Astrocyte of the spinal cord (primary cell): ENCODE results near the gene VPS25.
"Not testable (repeated sequence)": the region's sequence is repeated elsewhere in the genome, so short reads cannot be mapped to it uniquely, and the experiment has no call there.

Experiments
- DNase-seq: peaks from one replicate; pipeline ENCODE4 v3.0.0; 2011; ENCODE audit warnings: low read depth, low spot score
- H3K4me3 ChIP-seq: 2 replicates; pipeline ENCODE4 v1.5.1; 2011; ENCODE audit warnings: low read depth, mild to moderate bottlenecking, low read length, moderate library complexity
- CTCF ChIP-seq: IDR thresholded peaks from 2 replicates; pipeline ENCODE4 v1.5.1; 2012; ENCODE audit warnings: low read depth, mild to moderate bottlenecking, low read length, inconsistent platforms
- in situ Hi-C: cut with HindIII; loops from 2 replicates; pipeline ENCODE4 v1.10.0; 2017; ENCODE audit warnings: low sequenced_read_pairs

The VPS25 gene

DNA sequence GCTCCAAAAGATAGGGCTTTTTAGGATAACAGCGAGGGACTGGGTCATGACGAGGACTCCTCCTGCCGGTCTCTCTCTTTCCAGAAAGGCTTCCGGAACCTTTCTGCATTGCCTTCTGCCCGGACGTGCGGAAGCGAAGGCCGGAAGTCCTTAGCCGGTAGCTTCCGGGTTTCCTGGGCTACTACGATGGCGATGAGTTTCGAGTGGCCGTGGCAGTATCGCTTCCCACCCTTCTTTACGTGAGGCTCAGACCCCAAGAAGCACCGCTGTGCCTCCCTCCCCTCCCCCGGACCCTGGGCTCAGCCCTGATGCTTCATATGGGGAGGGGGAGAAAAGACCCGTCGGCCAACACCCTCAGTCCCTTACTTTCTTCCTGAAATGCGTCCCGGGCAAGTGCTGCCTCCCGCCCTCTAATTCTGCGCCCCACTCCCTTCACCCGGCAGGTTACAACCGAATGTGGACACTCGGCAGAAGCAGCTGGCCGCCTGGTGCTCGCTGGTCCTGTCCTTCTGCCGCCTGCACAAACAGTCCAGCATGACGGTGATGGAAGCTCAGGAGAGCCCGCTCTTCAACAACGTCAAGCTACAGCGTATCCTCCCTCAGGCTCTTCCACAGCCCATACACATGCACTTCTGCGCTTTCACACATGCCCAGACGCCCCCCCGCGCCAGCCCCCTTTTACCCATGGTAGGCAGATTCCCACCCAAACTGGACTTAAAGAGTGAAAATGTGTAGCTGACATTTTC, at the start of gene VPS25:
Gene VPS25 (plus strand): TSS at position 160 of the 746 bp plus-strand sequence. CDS start 27 bp downstream, at position 187.
- peak within 1 kb of the TSS; percentile 83 for H3K4me3 ChIP-seq
- peak; percentile 31 for TF ChIP-seq CTCF
- DNase-seq = peak; percentile 86
- in situ Hi-C loops = no loop called here

DNA sequence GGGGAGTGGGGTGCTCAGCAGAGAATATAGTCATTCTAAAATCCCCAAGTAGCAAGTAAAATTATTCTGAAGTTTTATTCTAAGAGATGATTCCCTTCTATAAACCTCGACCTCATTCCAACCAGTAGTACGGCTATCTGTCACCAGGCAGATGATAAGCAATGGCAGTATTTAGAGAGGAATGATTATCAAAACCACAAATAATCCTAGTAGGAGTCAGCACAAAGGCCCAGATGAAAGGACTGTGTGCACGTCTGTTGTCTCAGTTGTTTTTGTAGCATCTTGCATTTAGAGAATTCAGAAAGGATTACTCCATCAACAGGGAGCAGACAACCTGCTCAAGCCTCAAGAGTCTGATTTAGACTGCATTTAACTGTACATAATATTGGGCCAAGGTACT, 49.6 kb upstream of the VPS25 start:
- H3K4me3 ChIP-seq = no peak overlapping the region
- in situ Hi-C loops = no loop called here
- DNase-seq = no peak
- TF ChIP-seq CTCF = no peak

GRCh38 chr17:42725143-42725542, 48.1 kb upstream of the VPS25 start:
- no peak overlapping the region for H3K4me3 ChIP-seq
- in situ Hi-C loops = no loop called here
- DNase-seq = no peak
- no peak for TF ChIP-seq CTCF

DNA sequence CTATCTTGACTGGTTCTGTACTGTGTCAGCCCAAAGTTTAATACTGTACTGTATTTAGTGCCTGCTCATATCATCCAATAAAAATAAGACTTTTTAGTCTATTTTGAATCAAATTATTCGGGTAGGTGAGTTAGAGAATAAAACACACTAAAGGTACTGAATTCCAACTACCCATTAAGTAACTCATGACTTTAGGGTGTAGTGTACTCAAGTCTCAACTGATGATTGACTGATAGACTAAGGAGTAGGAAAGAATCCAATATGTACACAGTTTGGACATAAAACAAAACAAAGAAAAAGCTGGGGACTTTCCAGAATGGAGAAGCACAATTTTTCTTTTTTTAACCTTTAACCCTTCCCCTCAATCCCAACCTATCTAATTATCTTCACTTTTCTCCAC, 32.5 kb upstream of the VPS25 start:
- in situ Hi-C loops = no loop called here
- H3K4me3 ChIP-seq = no peak overlapping the region
- DNase-seq = no peak
- TF ChIP-seq CTCF = no peak

DNA sequence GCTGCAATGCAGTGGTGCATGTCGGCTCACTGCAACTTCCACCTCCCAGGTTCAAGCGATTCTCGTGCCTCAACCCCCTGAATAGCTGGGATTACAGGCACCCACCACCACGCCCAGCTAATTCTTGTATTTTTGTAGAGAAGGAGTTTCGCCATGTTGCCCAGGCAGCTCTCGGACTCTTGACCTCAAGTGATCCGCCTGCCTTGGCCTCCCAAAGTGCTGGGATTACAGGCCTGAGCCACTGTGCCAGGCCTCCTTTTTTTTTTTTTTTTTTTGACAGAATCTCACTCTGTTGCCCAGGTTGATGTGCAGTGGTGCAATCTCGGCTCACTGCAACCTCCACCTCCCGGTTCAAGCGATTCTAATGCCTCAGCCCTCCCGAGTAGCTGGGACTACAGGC, 30.3 kb upstream of the VPS25 start:
- H3K4me3 ChIP-seq, DNase-seq, in situ Hi-C loops: not testable (repeated sequence)

DNA sequence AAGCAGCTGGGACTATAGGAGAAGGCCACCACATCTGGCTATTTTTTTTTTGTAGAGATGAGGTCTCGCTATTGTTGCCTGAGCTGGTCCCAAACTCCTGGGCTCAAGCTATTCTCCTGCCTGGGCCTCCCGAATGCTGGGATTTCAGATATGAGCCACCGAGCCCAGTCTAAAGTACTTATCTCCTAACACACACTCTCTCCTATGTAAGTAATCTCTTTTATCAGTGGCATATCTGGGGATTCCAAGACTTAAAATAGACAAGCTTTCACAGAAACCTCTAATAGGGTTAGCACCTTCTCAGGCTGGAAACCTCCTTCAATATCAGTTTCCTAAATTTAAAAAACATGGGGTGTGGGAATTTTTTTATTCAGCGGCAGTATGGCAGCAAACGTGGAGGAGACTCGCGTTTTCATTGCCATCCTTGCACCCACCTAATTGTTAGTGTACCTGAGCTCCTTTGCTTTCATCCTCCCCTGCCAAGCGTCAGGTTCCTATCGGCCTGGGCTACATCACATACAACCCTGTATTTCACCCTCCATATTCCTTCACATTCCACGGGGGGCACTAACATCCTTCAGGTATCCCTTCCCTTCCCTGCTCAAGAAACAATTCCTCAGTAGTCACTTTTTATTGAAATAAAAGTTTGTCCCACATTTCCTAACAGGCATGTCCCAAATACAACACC, 29.5 kb upstream of the VPS25 start:
- H3K4me3 ChIP-seq = peak overlapping the region; percentile 73
- in situ Hi-C loops = no loop called here
- DNase-seq = no peak
- TF ChIP-seq CTCF = no peak

DNA sequence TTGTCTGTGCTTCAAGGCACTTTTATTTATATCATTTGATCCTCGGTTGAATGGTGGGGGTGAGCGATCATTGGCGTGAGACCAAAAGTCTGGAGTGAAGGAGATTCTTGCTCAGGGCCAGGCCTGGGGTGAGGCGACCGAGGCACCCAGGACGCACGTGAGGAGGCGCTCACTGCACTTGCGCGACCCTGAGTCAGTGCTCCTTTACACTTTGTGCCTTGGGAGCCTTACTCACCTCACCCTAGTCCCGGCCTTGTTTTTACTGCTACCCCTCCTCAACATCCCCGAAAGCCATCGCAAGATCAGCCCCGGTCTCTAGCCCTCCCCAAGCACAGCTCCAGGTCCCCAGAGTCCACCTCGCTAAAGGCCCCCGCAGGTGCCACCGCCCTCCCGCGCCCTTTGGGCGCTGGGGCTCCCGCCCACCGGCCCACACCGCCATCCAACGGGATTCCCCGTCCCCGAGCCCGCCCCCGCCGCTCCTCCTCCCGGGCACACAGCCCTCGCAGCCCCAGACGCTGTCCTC, 28.9 kb upstream of the VPS25 start:
- TF ChIP-seq CTCF = no peak
- DNase-seq = peak; percentile 36
- in situ Hi-C loops = no loop called here
- H3K4me3 ChIP-seq = peak overlapping the region; percentile 73
